IMR-90 (cell line): ENCODE measurements around the gene CCP110. TPM values are rescaled to one million over a fixed set of nuclear protein-coding genes. Genes with fewer than 3 reads are reported as not detected.
A peak's percentile ranks its signal among the peaks of the same experiment; 100 is the strongest.

Experiments used
- ATAC-seq: fragments of 200-7000 bp; cut with Tn5 transposase; 2 replicates; pipeline ENCODE4 v1.9.1; 2020; ENCODE audit warnings: low read depth, mild to moderate bottlenecking, moderate library complexity
- BruUV-seq: library from RNA; stranded (reverse); fragments of 400-500 nt; replicated peaks from 2 replicates; lab custom pipeline; 2021; lab: Mats Ljungman, UMichigan
- CTCF ChIA-PET: fragments of 300-600 bp; formaldehyde crosslinking; extraction: SDS; loops from one replicate; lab custom pipeline; 2021; ENCODE audit warnings: antibody characterized with exemption; lab: Yijun Ruan, JAX
- POLR2A ChIA-PET: fragments of 300-600 bp; sonication (Branson Sonifier 250); formaldehyde crosslinking; loops from one replicate; lab custom pipeline; 2022; ENCODE audit warnings: antibody characterized with exemption; ENCODE audit not compliant: unreplicated experiment; lab: Charles Lee
- DNase-seq: peaks from one replicate; pipeline ENCODE4 v3.0.0; 2013
- H2AFZ ChIP-seq: replicated peaks from 2 replicates; pipeline ENCODE3; 2013; ENCODE audit warnings: low read length, mild to moderate bottlenecking; ENCODE audit not compliant: poor library complexity
- H2AK5ac ChIP-seq: 2 replicates; pipeline ENCODE4 v1.6.1; 2013; ENCODE audit warnings: low read depth, low read length, inconsistent platforms
- H2AK9ac ChIP-seq: replicated peaks from 2 replicates; pipeline ENCODE3; 2013; ENCODE audit warnings: mild to moderate bottlenecking, low read depth, low read length, moderate library complexity; ENCODE audit not compliant: poor library complexity
- H2BK120ac ChIP-seq: 2 replicates; pipeline ENCODE4 v1.6.1; 2013; ENCODE audit warnings: low read depth, low read length, inconsistent platforms
- H2BK15ac ChIP-seq: 3 replicates; pipeline ENCODE4 v1.6.1; 2013; ENCODE audit warnings: low read depth, low read length, inconsistent platforms
- H2BK20ac ChIP-seq: 2 replicates; pipeline ENCODE4 v1.6.1; 2013; ENCODE audit warnings: low read depth, mild to moderate bottlenecking, inconsistent platforms, low read length, moderate library complexity
- H2BK5ac ChIP-seq: 2 replicates; pipeline ENCODE4 v1.6.1; 2013; ENCODE audit warnings: mild to moderate bottlenecking, low read depth, low read length, inconsistent platforms; ENCODE audit not compliant: poor library complexity, severe bottlenecking
- H3K14ac ChIP-seq: replicated peaks from 2 replicates; pipeline ENCODE4 v1.6.1; 2013; ENCODE audit warnings: low read depth, low read length, inconsistent platforms
- H3K18ac ChIP-seq: 2 replicates; pipeline ENCODE4 v1.6.1; 2013; ENCODE audit warnings: low read depth, low read length, control low read depth
- H3K23ac ChIP-seq: 2 replicates; pipeline ENCODE4 v1.6.1; 2013; ENCODE audit warnings: low read depth, low read length, inconsistent platforms
- H3K27ac ChIP-seq: 2 replicates; pipeline ENCODE4 v1.5.1; 2013; ENCODE audit warnings: mild to moderate bottlenecking, control low read depth, low read length; ENCODE audit not compliant: insufficient read depth
- H3K27me3 ChIP-seq: 2 replicates; pipeline ENCODE4 v1.6.1; 2013; ENCODE audit warnings: low read length; ENCODE audit not compliant: control insufficient read depth, insufficient read depth
- H3K36me3 ChIP-seq: 2 replicates; pipeline ENCODE4 v1.6.1; 2013; ENCODE audit warnings: low read length, mixed read lengths; ENCODE audit not compliant: control insufficient read depth, insufficient read depth
- H3K4ac ChIP-seq: 2 replicates; pipeline ENCODE4 v1.6.1; 2013; ENCODE audit warnings: low read depth, low read length, inconsistent platforms
- H3K4me1 ChIP-seq: 2 replicates; pipeline ENCODE4 v1.6.1; 2013; ENCODE audit warnings: low read length, mixed read lengths; ENCODE audit not compliant: control insufficient read depth, insufficient read depth
- H3K4me2 ChIP-seq: 2 replicates; pipeline ENCODE4 v1.6.1; 2013; ENCODE audit warnings: low read depth, mild to moderate bottlenecking, control low read depth, low read length, moderate library complexity
- H3K4me3 ChIP-seq: 2 replicates; pipeline ENCODE4 v1.5.1; 2013; ENCODE audit warnings: low read depth, mild to moderate bottlenecking, control low read depth, low read length, moderate library complexity; ENCODE audit not compliant: insufficient read depth
- H3K56ac ChIP-seq: 2 replicates; pipeline ENCODE4 v1.6.1; 2013; ENCODE audit warnings: low read length, inconsistent platforms; ENCODE audit not compliant: insufficient read depth; ENCODE audit errors: extremely low read depth
- H3K79me1 ChIP-seq, 2 experiments: 2 replicates each; pipeline ENCODE4 v1.6.1; 2013; ENCODE audit warnings: low read length in 2 of 2, inconsistent platforms in 1 of 2, low read depth in 1 of 2
- H3K9ac ChIP-seq: 2 replicates; pipeline ENCODE4 v1.6.1; 2013; ENCODE audit warnings: low read depth, low read length, control low read depth
- H3K9me1 ChIP-seq: 2 replicates; pipeline ENCODE4 v1.6.1; 2013; ENCODE audit warnings: low read length, inconsistent platforms; ENCODE audit not compliant: insufficient read depth
- H3K9me3 ChIP-seq: 2 replicates; pipeline ENCODE4 v1.6.1; 2013; ENCODE audit warnings: low read length; ENCODE audit not compliant: control insufficient read depth, insufficient read depth
- H4K20me1 ChIP-seq: 2 replicates; pipeline ENCODE4 v1.6.1; 2013; ENCODE audit warnings: low read length, inconsistent platforms; ENCODE audit not compliant: insufficient read depth
- H4K5ac ChIP-seq: 2 replicates; pipeline ENCODE4 v1.6.1; 2013; ENCODE audit warnings: mild to moderate bottlenecking, low read depth, low read length, control low read depth
- H4K8ac ChIP-seq, 2 experiments: 2 replicates each; pipeline ENCODE4 v1.6.1; 2013; ENCODE audit warnings: low read depth in 2 of 2, low read length in 2 of 2, control low read depth in 1 of 2, inconsistent platforms in 1 of 2
- H4K91ac ChIP-seq: 2 replicates; pipeline ENCODE4 v1.6.1; 2013; ENCODE audit warnings: low read depth, low read length, inconsistent platforms; ENCODE audit not compliant: insufficient read depth
- FOS ChIP-seq: fragments of 150-350 bp; IDR thresholded peaks from 2 replicates; pipeline ENCODE4 v1.6.1; 2016; ENCODE audit warnings: low read depth, low read length
- NFE2L2 ChIP-seq: fragments of 150-350 bp; IDR thresholded peaks from 2 replicates; pipeline ENCODE4 v1.6.1; 2016; ENCODE audit warnings: low read depth, mild to moderate bottlenecking, low read length
- RCOR1 ChIP-seq: IDR thresholded peaks from 2 replicates; pipeline ENCODE4 v1.6.1; 2012; ENCODE audit warnings: mild to moderate bottlenecking, low read length, improper control_type of control experiment; ENCODE audit not compliant: insufficient replicate concordance
- WGBS, 2 experiments: methylation state at CpG; one replicate each; pipeline versions ENCODE4 v1.1.5 to v1.1.7; 2013; ENCODE audit warnings: missing lambda C conversion rate in 2 of 2; ENCODE audit not compliant: insufficient read length in 1 of 2; ENCODE audit errors: extremely low coverage in 2 of 2; 5-methylcytosine and 5-hydroxymethylcytosine counted together
- dilution Hi-C: fragments of 300-500 bp; cut with HindIII; formaldehyde crosslinking; loops from one replicate; pipeline ENCODE4 v1.14.3; 2018; ENCODE audit warnings: low sequenced_read_pairs; ENCODE audit not compliant: unreplicated experiment
- in situ Hi-C: fragments of 300-500 bp; cut with MboI; formaldehyde crosslinking; loops from 3 replicates; pipeline ENCODE4 v1.14.3; 2019; ENCODE audit warnings: low sequenced_read_pairs, inconsistent platforms, mixed read lengths
- intact Hi-C: fragments of 100-400 bp; cut with micrococcal nuclease; formaldehyde crosslinking; loops from 2 replicates; pipeline ENCODE4 v1.10.0; 2022
- polyA plus RNA-seq, 3 experiments: library from polyadenylated mRNA; depleted of rRNA; stranded (reverse); fragments of >200 nt; gene quantifications; 2 replicates each; pipeline ENCODE4 v1.2.3, GENCODE V29; 2012; ENCODE audit warnings: low replicate concordance in 1 of 3
- total RNA-seq: library from RNA; depleted of rRNA; stranded (reverse); fragments of >200 nt; gene quantifications from 2 replicates; pipeline ENCODE4 v1.2.3, GENCODE V29; 2012

Gene CCP110
- total and polyA plus RNA-seq, 2 of the 4 experiments (the other 2 are of a cell fraction) = 4.7 to 7.7 TPM

DNA sequence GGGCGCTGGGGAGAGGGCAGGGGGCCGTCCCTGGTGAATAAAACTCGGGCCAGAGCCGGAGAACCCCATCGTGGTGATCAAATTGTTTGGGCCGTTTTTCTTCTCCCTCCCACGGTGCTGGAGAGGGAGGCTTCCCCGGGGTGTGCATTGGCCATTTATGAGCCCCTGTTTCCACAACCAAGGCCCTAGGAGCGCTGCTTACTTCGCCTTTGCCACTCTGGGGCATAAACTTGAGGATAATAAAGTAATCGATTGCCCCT, 544 bp downstream of the CCP110 start:
- H3K9ac ChIP-seq = peak overlapping the region; percentile 76
- no peak overlapping the region for H2BK5ac ChIP-seq
- CTCF ChIA-PET = no interaction called here
- H3K27me3 ChIP-seq = no peaks in the 10 kb centered on the region
- TF ChIP-seq RCOR1 = no peak
- TF ChIP-seq FOS = no peak
- no peak for TF ChIP-seq NFE2L2
- no peak for DNase-seq
- no peak for ATAC-seq
- peak overlapping the region; percentile 78 for H3K4me2 ChIP-seq
- no peak overlapping the region for H2BK15ac ChIP-seq
- H3K23ac ChIP-seq = peak overlapping the region; percentile 80; the same call in 1 of the 2 replicates
- H3K27ac ChIP-seq = peak overlapping the region; percentile 1; the same call in 1 of the 2 replicates
- in situ Hi-C loops = no loop called here
- H3K36me3 ChIP-seq = peaks cover 3% of the 10 kb centered on the region; the same call in 1 of the 2 replicates
- H2AK9ac ChIP-seq = peak overlapping the region; percentile 98
- H4K8ac ChIP-seq = peak overlapping the region; percentile 27 to 55; a peak in 3 of 4 replicates
- no peak overlapping the region for H4K91ac ChIP-seq
- H3K9me3 ChIP-seq = no peaks in the 10 kb centered on the region
- H2BK120ac ChIP-seq = no peak overlapping the region
- peaks cover 5% of the 10 kb centered on the region for H3K9me1 ChIP-seq
- no peak overlapping the region for H2BK20ac ChIP-seq
- peak overlapping the region; percentile 57; the same call in 1 of the 2 replicates for H3K14ac ChIP-seq
- H4K20me1 ChIP-seq = no peaks in the 10 kb centered on the region
- peak overlapping the region; percentile 99 for H2AFZ ChIP-seq
- WGBS, 2 experiments = no CpG with 5 or more reads among the region's 11 CpGs
- no TSS peak for BruUV-seq
- no peak overlapping the region for H4K5ac ChIP-seq
- H3K56ac ChIP-seq = 0 out of 2 replicates have a peak overlapping the region, but pooled peaks have one; percentile 39
- H2AK5ac ChIP-seq = no peak overlapping the region
- POLR2A ChIA-PET = interaction anchor here (0.6 kb wide), 1 partner anchor 724 kb away, joined by 3 read pairs; no protein-coding TSS in a partner anchor
- no peak overlapping the region for H3K4ac ChIP-seq
- peaks cover 23 to 54% of the 10 kb centered on the region in 2 experiments for H3K79me1 ChIP-seq
- dilution Hi-C loops = no loop called here
- no peak overlapping the region for H3K18ac ChIP-seq
- intact Hi-C loops = loop anchor here (5.0 kb wide), 2 partner anchors 412 to 437 kb away; partner anchors contain the start of gene ITPRIPL2
- H3K4me3 ChIP-seq = peak overlapping the region; percentile 86
- peaks cover 3% of the 10 kb centered on the region; the same call in 1 of the 2 replicates for H3K4me1 ChIP-seq
